CD4-positive, alpha-beta T cell (primary cell): ENCODE measurements around the gene GULP1. TPM values are rescaled to one million over a fixed set of nuclear protein-coding genes. Genes with fewer than 3 reads are reported as not detected.

Experiments used
- ATAC-seq: fragments of 200-7000 bp; cut with Tn5 transposase; one replicate; pipeline ENCODE4 v1.10.0; 2022; ENCODE audit warnings: mild to moderate bottlenecking; ENCODE audit not compliant: poor library complexity
- CTCF ChIA-PET: fragments of 350-600 bp; sonication (Branson Sonifier 250); formaldehyde crosslinking; loops from one replicate; lab custom pipeline; 2021; ENCODE audit warnings: antibody characterized with exemption, inconsistent platforms; lab: Charles Lee
- POLR2A ChIA-PET: fragments of 350-600 bp; sonication (Branson Sonifier 250); formaldehyde crosslinking; loops from one replicate; lab custom pipeline; 2021; ENCODE audit warnings: antibody characterized with exemption, inconsistent platforms; lab: Charles Lee
- DNase-seq, 14 experiments: peaks; one replicate each; pipeline ENCODE4 v3.0.0-alpha.2; 2013 to 2020; ENCODE audit warnings: mixed read lengths in 2 of 14
- H3K27ac ChIP-seq, 2 donors: one replicate each; pipeline versions ENCODE4 v1.5.1 to v1.7.0; 2013; ENCODE audit warnings: low read length in 2 of 2, low read depth in 1 of 2, mild to moderate bottlenecking in 1 of 2
- H3K27me3 ChIP-seq, 2 experiments: 1 replicate in 1 of 2; 2 replicates in 1 of 2; pipeline versions ENCODE4 v1.6.1 to v1.7.0; 2013; ENCODE audit warnings: low read length in 2 of 2, control low read depth in 1 of 2, mild to moderate bottlenecking in 1 of 2, moderate library complexity in 1 of 2; ENCODE audit not compliant: insufficient read depth in 2 of 2, control insufficient read depth in 1 of 2
- H3K36me3 ChIP-seq: one replicate; pipeline ENCODE4 v1.6.1; 2013; ENCODE audit warnings: low read length, control low read depth; ENCODE audit not compliant: insufficient read depth
- H3K4me1 ChIP-seq: one replicate; pipeline ENCODE4 v1.6.1; 2013; ENCODE audit warnings: low read length, control low read depth; ENCODE audit not compliant: insufficient read depth
- H3K4me3 ChIP-seq: one replicate; pipeline ENCODE4 v1.5.1; 2013; ENCODE audit warnings: mild to moderate bottlenecking, low read length, moderate library complexity
- H3K9me3 ChIP-seq, 2 experiments: 1 replicate in 1 of 2; 2 replicates in 1 of 2; pipeline versions ENCODE4 v1.6.1 to v1.7.0; 2013; ENCODE audit warnings: low read length in 2 of 2, mild to moderate bottlenecking in 2 of 2, control low read depth in 1 of 2, moderate library complexity in 1 of 2; ENCODE audit not compliant: control insufficient read depth in 1 of 2, insufficient read depth in 1 of 2
- H3K27ac Mint-ChIP-seq: one replicate; pipeline ENCODE4 v1.8.0; 2020; ENCODE audit warnings: mixed read lengths
- H3K27me3 Mint-ChIP-seq: one replicate; pipeline ENCODE4 v1.8.0; 2021; ENCODE audit warnings: mixed read lengths
- H3K36me3 Mint-ChIP-seq: one replicate; pipeline ENCODE4 v1.8.0; 2021; ENCODE audit warnings: low read depth, mixed read lengths
- H3K4me1 Mint-ChIP-seq: one replicate; pipeline ENCODE4 v1.8.0; 2021; ENCODE audit warnings: low read depth, mixed read lengths
- H3K4me3 Mint-ChIP-seq: one replicate; pipeline ENCODE4 v1.8.0; 2020; ENCODE audit warnings: mild to moderate bottlenecking, mixed read lengths
- H3K9me3 Mint-ChIP-seq: one replicate; pipeline ENCODE4 v1.8.0; 2020; ENCODE audit warnings: mixed read lengths
- CTCF ChIP-seq: fragments of 200-600 bp; IDR thresholded peaks from one replicate; pipeline ENCODE4 v1.8.0; 2022; ENCODE audit warnings: antibody characterized with exemption, mild to moderate bottlenecking
- intact Hi-C, 2 experiments: fragments of 100-400 bp; cut with DNase I in 1 of 2; cut with micrococcal nuclease in 1 of 2; formaldehyde crosslinking; loops; one replicate each; pipeline versions ENCODE4 v1.15.1 to v1.9.0; 2023 to 2025; cut with DNase I, micrococcal nuclease
- total RNA-seq, 174 experiments: library from RNA in 2 of 174; stranded (reverse) in 2 of 174; gene quantifications; one replicate each; pipeline ENCODE4 v1.2.3 and lab custom pipeline; 2021 to 2026

Gene GULP1
- total RNA-seq, 2 experiments from 2014 or later: not detected

- no peaks in the 10 kb centered on the region for H3K36me3 Mint-ChIP-seq
- no peak overlapping the region for H3K27ac ChIP-seq
- no peaks in the 10 kb centered on the region for H3K4me1 Mint-ChIP-seq
- no peaks in the 10 kb centered on the region for H3K9me3 Mint-ChIP-seq
- no peak overlapping the region for H3K27ac Mint-ChIP-seq
- ATAC-seq (no peak), DNase-seq (no peak)
- no peak overlapping the region for H3K4me3 Mint-ChIP-seq
- no peaks in the 10 kb centered on the region for H3K36me3 ChIP-seq
- H3K27me3 Mint-ChIP-seq: no peaks in the 10 kb centered on the region
- no peaks in the 10 kb centered on the region for H3K27me3 ChIP-seq
- POLR2A ChIA-PET: no interaction called here
- intact Hi-C loops: no loop called here
- H3K4me3 ChIP-seq: no peak overlapping the region
- CTCF ChIA-PET: no interaction called here
- no peaks in the 10 kb centered on the region for H3K4me1 ChIP-seq
- TF ChIP-seq CTCF: no peak
- peaks cover 0 to 4% of the 10 kb centered on the region in 2 experiments for H3K9me3 ChIP-seq
Measured at GRCh38 chr2:188610827-188611226, 319.2 kb downstream of the GULP1 start.

GRCh38 chr2:188619146-188619545 lies 327.5 kb downstream of the GULP1 start:
- Mint-ChIP-seq H3K9me3 (no peaks in the 10 kb centered on the region), H3K36me3 (no peaks in the 10 kb centered on the region), H3K4me3 (no peak overlapping the region), H3K27me3 (no peaks in the 10 kb centered on the region), H3K27ac (no peak overlapping the region), H3K4me1 (no peaks in the 10 kb centered on the region)
- no peak for ATAC-seq
- no peaks in the 10 kb centered on the region for H3K4me1 ChIP-seq
- CTCF ChIA-PET: no interaction called here
- H3K27ac ChIP-seq: no peak overlapping the region
- intact Hi-C loops: no loop called here
- H3K36me3 ChIP-seq: no peaks in the 10 kb centered on the region
- no peak overlapping the region for H3K4me3 ChIP-seq
- H3K9me3 ChIP-seq: no peaks in the 10 kb centered on the region
- no peak for DNase-seq
- POLR2A ChIA-PET: no interaction called here
- no peak for TF ChIP-seq CTCF
- H3K27me3 ChIP-seq: no peaks in the 10 kb centered on the region

GRCh38 chr2:188620916-188621315 lies 329.2 kb downstream of the GULP1 start:
- Mint-ChIP-seq H3K27me3 (no peaks in the 10 kb centered on the region), H3K36me3 (no peaks in the 10 kb centered on the region), H3K4me3 (no peak overlapping the region), H3K27ac (no peak overlapping the region), H3K9me3 (no peaks in the 10 kb centered on the region), H3K4me1 (no peaks in the 10 kb centered on the region)
- Histone ChIP-seq H3K27ac (no peak overlapping the region), H3K36me3 (no peaks in the 10 kb centered on the region), H3K4me1 (no peaks in the 10 kb centered on the region), H3K9me3 (no peaks in the 10 kb centered on the region), H3K27me3 (no peaks in the 10 kb centered on the region), H3K4me3 (no peak overlapping the region)
- CTCF ChIA-PET: no interaction called here
- intact Hi-C loops: no loop called here
- ATAC-seq (no peak), DNase-seq (no peak)
- POLR2A ChIA-PET: no interaction called here
- no peak for TF ChIP-seq CTCF
